ENCODE results near the gene BBS9.
A peak's percentile ranks its signal among the peaks of the same experiment; 100 is the strongest.
"Not testable (repeated sequence)": the region's sequence is repeated elsewhere in the genome, so short reads cannot be mapped to it uniquely, and the experiment has no call there.

BBS9 gene

GRCh38 chr7:33276325-33276724, 147.0 kb downstream of the BBS9 start:
- no peak for DNase-seq (ENCODE audit: low read depth)

DNA sequence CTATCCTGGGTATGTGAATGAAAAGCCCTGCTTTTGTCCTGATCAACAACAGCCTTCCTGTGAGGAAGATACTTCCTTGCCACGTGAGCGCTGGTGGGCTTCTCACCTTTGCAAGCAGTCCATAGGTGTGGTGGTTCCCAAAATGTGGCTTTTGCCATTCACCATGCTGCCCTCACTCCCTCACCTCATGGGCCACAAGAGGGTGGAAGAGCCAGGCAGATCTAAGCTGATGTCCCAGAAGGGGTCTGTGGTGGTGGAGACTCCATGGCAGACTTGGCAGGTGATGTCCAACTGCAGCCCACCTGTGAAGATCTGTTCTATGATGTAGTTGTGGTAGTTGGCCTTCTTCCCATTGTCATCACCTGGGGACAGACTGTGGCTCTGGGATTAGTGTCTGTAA, 147.4 kb downstream of the BBS9 start:
- DNase-seq (ENCODE audit: low read depth) = no peak

DNA sequence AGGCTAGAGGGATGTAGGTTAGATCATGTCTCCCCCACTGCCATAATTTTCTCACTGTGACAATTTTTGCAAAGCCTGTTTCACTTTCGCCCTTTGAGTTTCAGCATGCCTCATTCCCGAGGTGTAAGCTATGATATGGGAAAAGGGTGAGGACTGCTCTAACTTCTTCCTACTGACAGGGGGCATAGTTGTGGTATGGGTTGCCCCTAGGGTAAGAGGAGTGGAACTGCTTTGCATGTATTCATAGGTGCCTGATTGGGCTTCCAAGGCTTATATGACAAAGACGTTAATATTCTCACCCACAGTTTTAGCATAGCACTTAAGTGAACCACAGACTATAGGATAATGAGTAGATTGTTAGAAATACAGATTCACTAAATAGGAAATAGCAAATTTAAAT, 148.7 kb downstream of the BBS9 start:
- no peak for DNase-seq (ENCODE audit: low read depth)

DNA sequence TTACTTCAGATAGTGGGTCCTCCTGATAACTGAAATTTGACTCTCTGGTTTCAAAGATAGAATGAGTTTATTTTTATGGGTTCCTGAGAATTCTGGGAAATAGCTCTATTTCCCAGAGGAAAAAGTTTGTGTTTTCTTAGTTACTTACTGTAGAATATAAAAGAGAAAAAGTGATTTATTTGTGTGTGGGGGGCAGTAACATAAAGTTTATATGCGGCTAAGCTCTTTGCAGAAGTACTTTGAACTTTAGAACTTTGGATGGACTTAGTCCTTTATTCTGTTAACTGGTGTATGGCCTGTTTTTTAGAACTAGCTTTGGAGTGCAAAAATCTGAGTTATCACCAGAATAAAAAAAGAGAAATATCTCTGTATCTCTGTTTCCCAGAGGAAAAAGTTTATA, 157.1 kb downstream of the BBS9 start:
- no peak for DNase-seq (ENCODE audit: low read depth)

DNA sequence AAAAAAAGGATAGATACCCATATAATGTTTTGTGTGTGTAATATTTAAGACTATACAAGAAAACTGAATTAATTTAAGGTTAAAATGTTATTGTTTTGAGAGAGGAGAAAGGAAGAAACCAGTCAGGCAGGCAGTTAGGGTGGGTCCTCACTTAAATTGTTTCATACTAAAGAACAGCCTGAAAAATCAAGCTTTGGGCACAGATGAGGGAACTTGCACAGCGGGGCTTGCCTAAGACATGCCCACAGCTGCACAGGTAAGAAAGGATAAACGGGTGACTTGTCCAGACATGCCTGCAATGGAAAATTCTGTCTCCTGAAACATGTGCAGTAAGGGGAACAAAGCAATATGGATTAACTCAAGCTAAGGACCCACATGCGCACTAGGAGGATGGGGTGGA, 158.4 kb downstream of the BBS9 start:
- DNase-seq (ENCODE audit: low read depth) = no peak

DNA sequence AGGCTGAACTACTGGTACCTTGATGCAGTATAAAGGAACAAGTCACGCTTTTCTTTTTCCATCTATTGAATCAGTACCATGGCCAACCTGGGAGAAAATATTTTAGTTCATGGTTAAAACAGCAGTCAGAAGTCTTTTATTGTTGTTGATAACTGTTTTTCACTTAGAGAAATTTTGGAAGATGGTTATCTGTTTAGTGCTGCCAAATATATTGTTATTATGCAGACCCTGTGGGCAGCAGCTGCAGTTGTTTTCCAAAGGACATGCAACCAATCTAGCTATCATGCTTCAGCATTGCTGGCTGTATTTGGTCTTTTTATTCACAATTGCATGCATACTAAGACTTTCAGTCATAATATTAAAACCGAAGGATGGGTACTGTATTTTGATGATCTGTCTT, 169.5 kb downstream of the BBS9 start:
- no peak for DNase-seq (ENCODE audit: low read depth)

DNA sequence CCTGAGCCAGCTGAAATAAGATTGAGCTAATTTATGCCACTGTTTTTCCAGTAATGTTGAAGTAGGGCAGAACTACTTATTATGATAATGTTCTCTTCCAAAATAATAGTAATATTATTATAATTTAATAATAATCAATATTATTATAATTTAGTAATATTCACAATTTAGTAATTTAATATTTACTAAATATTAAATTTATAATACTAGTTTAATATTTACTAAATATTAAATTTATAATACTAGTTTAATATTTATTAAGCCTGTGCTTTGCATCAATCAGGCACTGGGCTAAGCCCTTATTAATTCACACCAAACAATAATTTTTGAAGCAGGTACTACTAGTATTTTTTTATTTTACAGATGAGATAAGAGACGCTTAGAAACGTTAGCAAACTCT, 170.1 kb downstream of the BBS9 start:
- DNase-seq (ENCODE audit: low read depth) = no peak

- DNase-seq (ENCODE audit: low read depth) = no peak
Measured at GRCh38 chr7:33300131-33300530, 170.8 kb downstream of the BBS9 start.

DNA sequence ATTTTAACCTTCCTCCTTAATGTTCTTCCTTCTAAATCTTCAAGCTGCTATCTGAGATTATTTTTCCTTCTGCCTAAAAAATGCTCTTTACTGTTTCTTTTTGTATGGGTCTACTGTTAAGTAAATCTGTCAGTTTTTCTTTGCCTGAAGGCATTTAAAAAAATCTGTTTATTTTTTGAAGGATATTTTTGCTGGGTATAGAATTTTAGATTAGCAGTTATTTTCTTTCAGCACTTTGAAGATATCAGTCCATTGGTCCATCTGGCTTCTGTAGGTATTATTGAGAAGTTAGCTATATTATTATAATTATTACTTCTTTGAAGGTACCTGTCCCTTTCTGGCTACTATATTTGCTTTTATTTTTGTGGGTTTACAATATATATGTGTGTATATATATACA, 171.4 kb downstream of the BBS9 start:
- no peak for DNase-seq (ENCODE audit: low read depth)

- DNase-seq (ENCODE audit: low read depth) = not testable (repeated sequence)
Measured at GRCh38 chr7:33303978-33304557, 174.7 kb downstream of the BBS9 start.

DNA sequence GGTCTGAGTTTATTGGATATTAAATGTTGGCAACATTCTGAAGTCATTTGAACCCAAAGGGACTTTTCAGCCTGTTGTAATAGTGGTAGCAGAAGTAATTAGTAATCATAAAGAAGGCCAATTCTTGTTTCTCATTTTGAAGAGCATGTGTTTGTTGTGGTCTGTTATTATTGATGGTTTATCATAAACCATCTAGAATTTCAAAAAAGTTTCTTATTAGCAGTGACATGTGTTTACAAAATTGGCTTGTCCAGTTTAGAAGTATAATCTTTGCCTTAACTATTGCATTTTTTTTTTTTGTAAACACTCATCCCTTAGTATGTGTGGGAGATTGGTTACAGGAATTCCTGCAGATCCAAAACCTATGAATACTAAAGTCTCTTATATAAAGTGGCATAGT, 177.8 kb downstream of the BBS9 start:
- DNase-seq (ENCODE audit: low read depth) = no peak

GRCh38 chr7:33310546-33310945, 181.2 kb downstream of the BBS9 start:
- DNase-seq (ENCODE audit: low read depth) = no peak

- DNase-seq (ENCODE audit: low read depth) = no peak
Measured at GRCh38 chr7:33325754-33326484, 196.6 kb downstream of the BBS9 start.

GRCh38 chr7:33326485-33326848, 197.1 kb downstream of the BBS9 start:
- no peak for DNase-seq (ENCODE audit: low read depth)

DNA sequence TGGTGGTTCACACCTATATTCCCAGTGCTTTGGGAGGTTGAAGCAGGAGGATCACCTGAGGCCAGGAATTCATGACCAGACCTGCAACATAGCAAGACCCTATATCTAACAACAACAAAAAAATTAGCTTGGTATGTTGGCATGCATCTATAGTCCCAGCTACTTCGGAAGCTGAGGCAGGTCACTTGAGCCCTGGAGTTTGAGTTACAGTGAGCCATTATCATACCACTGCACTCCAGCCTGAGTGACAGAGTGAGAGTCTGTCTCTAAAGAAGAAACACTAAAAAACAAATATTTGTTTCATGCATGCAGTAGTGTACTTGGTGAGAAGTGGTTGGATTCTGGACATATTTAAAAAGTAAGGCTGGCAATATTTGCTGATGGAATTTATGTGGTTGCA, 198.1 kb downstream of the BBS9 start:
- DNase-seq (ENCODE audit: low read depth) = no peak

- peak; percentile 18 for DNase-seq (ENCODE audit: low read depth)
Measured at GRCh38 chr7:33334349-33334748, 205.0 kb downstream of the BBS9 start.

GRCh38 chr7:33336820-33337219, 207.5 kb downstream of the BBS9 start:
- no peak for DNase-seq (ENCODE audit: low read depth)

- no peak for DNase-seq (ENCODE audit: low read depth)
Measured at GRCh38 chr7:33339074-33339790, 209.9 kb downstream of the BBS9 start.

- no peak for DNase-seq (ENCODE audit: low read depth)
Measured at GRCh38 chr7:33346055-33346454, 216.7 kb downstream of the BBS9 start.

- no peak for DNase-seq (ENCODE audit: low read depth)
Measured at GRCh38 chr7:33350577-33350976, 221.2 kb downstream of the BBS9 start.

DNA sequence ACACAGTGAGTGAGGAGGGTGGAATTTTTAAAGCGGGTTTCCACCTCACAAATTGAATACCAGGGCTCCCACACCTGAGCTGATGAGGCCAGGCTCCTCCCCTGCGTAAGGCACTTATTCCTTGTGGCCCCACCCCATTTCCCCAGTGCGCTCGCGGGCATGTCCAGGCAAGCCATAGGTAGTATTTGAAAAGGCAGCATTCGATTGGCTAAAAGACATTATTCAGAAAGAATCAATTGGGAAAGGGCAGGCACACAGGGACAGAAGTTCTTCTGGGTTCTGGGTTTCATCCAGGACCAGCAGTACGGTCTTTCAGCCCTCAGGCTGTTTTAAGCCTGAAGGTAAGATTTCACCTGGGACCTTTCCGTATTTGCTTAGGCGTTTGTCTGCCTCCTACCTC, 222.3 kb downstream of the BBS9 start:
- DNase-seq (ENCODE audit: low read depth) = no peak

DNA sequence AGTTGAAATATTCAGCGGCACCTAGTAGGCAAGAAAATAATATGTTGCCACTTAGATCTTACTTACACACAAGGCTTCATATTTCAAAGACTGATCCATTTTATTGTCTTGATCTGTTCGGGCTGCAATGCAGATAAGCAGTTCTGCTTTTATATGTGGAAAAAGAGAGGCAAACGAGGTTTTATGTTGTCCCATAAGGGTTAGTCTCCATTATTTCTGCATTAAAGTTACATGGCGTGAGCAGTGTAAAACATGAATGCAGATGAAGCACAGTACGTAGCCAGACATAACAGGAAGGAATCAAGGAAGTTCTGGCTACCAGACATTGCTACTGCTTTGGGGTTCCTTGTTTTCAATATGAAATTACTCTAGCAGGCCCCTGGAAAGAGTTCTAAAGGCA, 224.8 kb downstream of the BBS9 start:
- no peak for DNase-seq (ENCODE audit: low read depth)

DNA sequence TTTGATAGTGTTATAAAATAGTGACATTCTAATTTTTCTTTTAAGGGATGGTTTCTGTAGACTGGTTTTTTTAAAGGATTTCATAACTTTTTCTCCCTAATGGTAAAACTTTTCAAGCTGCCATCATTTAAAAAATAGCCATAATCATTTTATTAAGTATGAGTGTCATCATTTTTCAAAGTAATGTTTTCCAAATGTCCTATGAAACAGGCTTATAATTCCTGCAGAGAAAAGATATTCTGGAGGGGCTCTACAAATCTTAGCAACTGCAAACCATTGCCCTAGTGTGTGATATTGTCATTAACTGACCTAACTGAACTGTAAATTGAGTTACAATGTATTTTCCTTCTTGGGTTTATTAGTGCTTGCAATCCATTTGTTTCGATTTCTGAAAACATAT, 226.0 kb downstream of the BBS9 start:
- no peak for DNase-seq (ENCODE audit: low read depth)

DNA sequence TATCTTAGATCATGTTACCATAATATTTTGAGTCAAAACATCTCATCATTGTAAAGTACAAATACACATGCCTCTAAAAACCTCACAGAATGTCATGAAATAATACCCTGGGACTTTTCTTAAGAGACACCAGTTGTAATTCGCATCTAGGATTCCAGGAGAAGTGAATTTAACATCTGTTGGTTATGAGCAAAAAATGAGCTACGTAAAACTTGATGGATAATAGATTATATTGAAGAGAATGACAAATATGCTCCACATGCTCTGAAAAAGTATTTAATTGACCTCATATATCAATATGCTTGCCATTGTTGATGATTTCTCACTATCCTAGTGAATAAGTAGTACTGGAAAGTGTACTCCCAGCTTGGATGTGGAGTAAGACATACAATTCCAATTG, 227.0 kb downstream of the BBS9 start:
- no peak for DNase-seq (ENCODE audit: low read depth)
